Hepatocyte (in vitro differentiated cells): ENCODE results near the gene BEST2.
"Not testable (repeated sequence)": the region's sequence is repeated elsewhere in the genome, so short reads cannot be mapped to it uniquely, and the experiment has no call there.

ENCODE experiments used
- EZH2 ChIP-seq: fragments of 200-600 bp; sonication (generic); IDR thresholded peaks from 2 replicates; pipeline ENCODE4 v1.6.1; 2016; ENCODE audit warnings: antibody characterized with exemption, mild to moderate bottlenecking, borderline replicate concordance
- EZH2phosphoT487 ChIP-seq: fragments of 200-600 bp; sonication (generic); IDR thresholded peaks from one replicate; pipeline ENCODE4 v1.6.1; 2018; ENCODE audit warnings: antibody characterized with exemption, mild to moderate bottlenecking, low read depth, moderate library complexity; ENCODE audit not compliant: unreplicated experiment, severe bottlenecking
- TF ChIP-seq, protein P1 (sequence below): fragments of 200-600 bp; sonication (generic); IDR thresholded peaks from 2 replicates; pipeline ENCODE4 v1.5.1; 2016; ENCODE audit warnings: antibody characterized with exemption, mild to moderate bottlenecking; ENCODE audit not compliant: poor library complexity

GRCh38 chr19:12713304-12713703 lies 38.3 kb upstream of the BEST2 start:
- TF ChIP-seq, protein P1, sequence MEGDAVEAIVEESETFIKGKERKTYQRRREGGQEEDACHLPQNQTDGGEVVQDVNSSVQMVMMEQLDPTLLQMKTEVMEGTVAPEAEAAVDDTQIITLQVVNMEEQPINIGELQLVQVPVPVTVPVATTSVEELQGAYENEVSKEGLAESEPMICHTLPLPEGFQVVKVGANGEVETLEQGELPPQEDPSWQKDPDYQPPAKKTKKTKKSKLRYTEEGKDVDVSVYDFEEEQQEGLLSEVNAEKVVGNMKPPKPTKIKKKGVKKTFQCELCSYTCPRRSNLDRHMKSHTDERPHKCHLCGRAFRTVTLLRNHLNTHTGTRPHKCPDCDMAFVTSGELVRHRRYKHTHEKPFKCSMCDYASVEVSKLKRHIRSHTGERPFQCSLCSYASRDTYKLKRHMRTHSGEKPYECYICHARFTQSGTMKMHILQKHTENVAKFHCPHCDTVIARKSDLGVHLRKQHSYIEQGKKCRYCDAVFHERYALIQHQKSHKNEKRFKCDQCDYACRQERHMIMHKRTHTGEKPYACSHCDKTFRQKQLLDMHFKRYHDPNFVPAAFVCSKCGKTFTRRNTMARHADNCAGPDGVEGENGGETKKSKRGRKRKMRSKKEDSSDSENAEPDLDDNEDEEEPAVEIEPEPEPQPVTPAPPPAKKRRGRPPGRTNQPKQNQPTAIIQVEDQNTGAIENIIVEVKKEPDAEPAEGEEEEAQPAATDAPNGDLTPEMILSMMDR: not testable (repeated sequence)
- not testable (repeated sequence) for TF ChIP-seq EZH2, EZH2phosphoT487
